Activated naive CD8-positive, alpha-beta T cell treated with anti-CD3 and anti-CD28 coated beads, Interleukin-2, amount 10 ng/mL, durations not matched to agents 7 days and 5 days (primary cell): ENCODE results near the gene HID1. TPM values are rescaled to one million over a fixed set of nuclear protein-coding genes. Genes with fewer than 3 reads are reported as not detected.
A peak's percentile ranks its signal among the peaks of the same experiment; 100 is the strongest.
"Not testable (repeated sequence)": the region's sequence is repeated elsewhere in the genome, so short reads cannot be mapped to it uniquely, and the experiment has no call there.

Experiments used
- ATAC-seq: fragments of 150-1000 bp; cut with Tn5 transposase; one replicate; pipeline ENCODE4 v1.10.0; 2021; ENCODE audit warnings: low read depth, moderate library complexity
- POLR2A ChIA-PET: fragments of 350-600 bp; sonication (Branson Sonifier 250); formaldehyde crosslinking; loops from one replicate; lab custom pipeline; 2021; ENCODE audit warnings: antibody characterized with exemption; lab: Charles Lee
- DNase-seq: peaks from one replicate; pipeline ENCODE4 v3.0.0; 2021
- H3K27ac Mint-ChIP-seq: one replicate; pipeline ENCODE4 v1.8.0; 2022; ENCODE audit warnings: mild to moderate bottlenecking, mixed read lengths
- H3K27me3 Mint-ChIP-seq: one replicate; pipeline ENCODE4 v1.8.0; 2022; ENCODE audit warnings: mild to moderate bottlenecking, moderate library complexity, mixed read lengths
- H3K36me3 Mint-ChIP-seq: one replicate; pipeline ENCODE4 v1.8.0; 2021; ENCODE audit warnings: mild to moderate bottlenecking, mixed read lengths
- H3K4me1 Mint-ChIP-seq: one replicate; pipeline ENCODE4 v1.8.0; 2021; ENCODE audit warnings: mixed read lengths
- H3K4me3 Mint-ChIP-seq: one replicate; pipeline ENCODE4 v1.8.0; 2022; ENCODE audit warnings: mild to moderate bottlenecking, moderate library complexity, mixed read lengths
- H3K9me3 Mint-ChIP-seq: one replicate; pipeline ENCODE4 v1.8.0; 2021; ENCODE audit warnings: mixed read lengths
- total RNA-seq, 2 experiments: library from RNA; stranded (reverse); gene quantifications; one replicate each; pipeline ENCODE4 v1.2.3, GENCODE V29; 2021

The HID1 gene
- total RNA-seq, 2 experiments from 2014 or later, result 3.6 to 3.9 TPM

DNA sequence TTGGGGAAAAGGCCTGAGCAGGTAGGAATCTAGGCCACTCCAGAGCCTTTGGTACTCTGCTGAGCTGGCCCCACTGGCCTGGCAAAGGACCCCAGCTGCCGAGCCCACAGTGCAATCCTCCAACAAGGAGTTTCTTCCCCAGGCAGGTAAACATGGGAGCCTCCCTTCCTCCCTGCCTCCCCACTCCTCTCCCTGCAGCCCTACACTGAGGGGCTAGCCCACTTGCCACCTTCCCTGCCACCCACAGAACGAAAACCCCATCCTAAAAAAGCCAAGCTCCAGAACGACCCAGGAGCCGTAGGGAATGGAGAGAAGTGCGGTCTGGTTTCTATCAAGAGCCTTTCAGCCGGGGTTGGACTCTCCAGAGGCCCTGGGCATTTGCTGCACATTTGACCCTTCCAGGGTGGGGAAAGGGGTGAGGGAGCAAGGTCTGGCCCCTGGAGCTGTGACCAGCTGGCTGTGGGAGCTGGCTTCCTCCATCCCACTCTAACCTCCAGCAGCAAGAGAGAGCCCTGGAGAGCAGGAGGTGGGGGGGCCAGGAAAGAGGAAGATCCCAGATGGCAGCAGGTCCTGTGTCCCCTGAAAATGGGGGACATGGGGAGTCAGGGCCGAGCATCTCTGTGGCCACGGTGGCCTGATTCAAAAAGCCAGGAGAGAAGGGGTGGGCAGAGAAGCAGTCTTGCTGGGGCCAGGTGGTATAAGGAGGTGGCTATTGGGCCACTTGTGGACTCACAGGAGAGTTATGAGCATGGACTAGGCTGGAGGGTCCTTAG, 1.3 kb downstream of the HID1 start:
- no peaks in the 10 kb centered on the region for H3K36me3 Mint-ChIP-seq
- POLR2A ChIA-PET, result interaction anchor here (1.4 to 1.7 kb wide), 2 partner anchors 17 to 42 kb away, joined by 3 to 5 read pairs; partner anchors contain the start of gene MRPL58
- peaks cover 5% of the 10 kb centered on the region for H3K4me1 Mint-ChIP-seq
- peak overlapping the region; percentile 42 for H3K4me3 Mint-ChIP-seq
- no peak overlapping the region for H3K27ac Mint-ChIP-seq
- no peak for DNase-seq
- no peak for ATAC-seq
- H3K27me3 Mint-ChIP-seq, result peaks cover 43% of the 10 kb centered on the region
- H3K9me3 Mint-ChIP-seq, result no peaks in the 10 kb centered on the region

DNA sequence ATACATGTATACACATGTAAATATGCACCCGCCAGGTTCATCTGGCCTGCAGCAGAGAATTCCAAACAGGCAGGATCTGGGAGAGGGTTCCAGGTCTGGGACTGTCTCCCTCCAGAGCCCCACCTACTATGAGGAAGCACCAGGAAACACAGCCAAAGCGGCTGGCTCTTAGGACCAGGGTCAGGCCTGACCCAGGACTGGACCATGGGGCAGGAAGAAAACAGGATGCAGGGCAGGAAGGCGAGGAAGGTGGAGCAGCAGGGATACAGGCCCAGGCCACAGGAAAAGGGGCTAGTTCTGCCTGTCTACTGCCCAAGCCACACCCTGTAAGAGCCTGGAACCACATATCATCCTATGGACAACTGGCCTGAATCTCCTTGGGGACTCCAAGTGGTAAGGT, 2.2 kb downstream of the HID1 start:
- Mint-ChIP-seq H3K36me3 (no peaks in the 10 kb centered on the region), H3K4me3 (no peak overlapping the region), H3K27ac (no peak overlapping the region), H3K9me3 (no peaks in the 10 kb centered on the region), H3K27me3 (peaks cover 38% of the 10 kb centered on the region), H3K4me1 (peaks cover 6% of the 10 kb centered on the region)
- no peak for ATAC-seq
- no peak for DNase-seq
- POLR2A ChIA-PET, result no interaction called here

DNA sequence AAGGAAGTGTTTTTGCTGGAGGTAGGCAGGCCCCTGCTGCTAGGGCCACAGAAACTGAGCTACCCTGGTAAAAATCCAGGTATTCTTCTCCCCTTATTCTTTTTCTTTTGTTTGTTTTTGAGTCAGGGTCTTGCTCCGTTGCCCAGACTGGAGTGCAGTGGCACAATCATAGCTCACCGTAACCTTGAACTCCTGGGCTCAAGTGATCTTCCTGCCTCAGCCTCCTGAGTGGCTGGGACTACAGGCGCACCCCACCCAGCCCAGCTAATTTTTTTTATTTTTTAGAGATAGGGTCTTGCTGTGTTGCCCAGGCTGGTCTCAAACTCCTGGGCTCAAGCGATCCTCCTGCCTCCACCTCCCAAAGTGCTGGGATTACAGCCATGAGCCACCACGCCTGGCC, 3.1 kb downstream of the HID1 start:
- ATAC-seq, DNase-seq, POLR2A ChIA-PET, H3K4me1 Mint-ChIP-seq, H3K36me3 Mint-ChIP-seq, H3K4me3 Mint-ChIP-seq, H3K9me3 Mint-ChIP-seq: not testable (repeated sequence)
- Mint-ChIP-seq H3K27ac (peak overlapping the region; percentile 9), H3K27me3 (peaks cover 34% of the 10 kb centered on the region)

DNA sequence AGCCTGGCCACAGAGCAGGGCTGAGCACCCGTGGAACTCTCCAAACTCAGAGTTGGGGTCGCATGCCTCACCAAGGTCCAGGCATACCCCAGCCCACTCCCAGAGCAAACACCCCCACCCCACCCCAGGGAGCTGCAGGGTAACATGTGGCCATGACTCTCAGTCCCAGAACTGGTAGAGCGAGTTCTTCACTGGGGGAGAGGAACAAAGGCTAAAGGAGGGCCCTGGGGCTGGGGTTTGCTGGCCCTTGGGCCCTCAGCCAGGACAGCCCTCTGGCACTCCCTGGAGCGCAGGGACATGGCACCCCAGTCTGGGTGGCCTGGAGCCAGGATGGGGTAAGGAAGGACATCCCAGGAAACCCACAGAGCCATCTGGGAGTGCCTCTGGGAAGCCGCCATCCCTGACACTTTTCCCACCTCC, 4.2 kb downstream of the HID1 start:
- no peak for ATAC-seq
- H3K4me1 Mint-ChIP-seq, result peaks cover 6% of the 10 kb centered on the region
- POLR2A ChIA-PET, result interaction anchor here (0.7 kb wide), 1 partner anchor 68 kb away, joined by 3 read pairs; no protein-coding TSS in a partner anchor
- peaks cover 23% of the 10 kb centered on the region for H3K27me3 Mint-ChIP-seq
- no peak overlapping the region for H3K4me3 Mint-ChIP-seq
- no peak for DNase-seq
- no peaks in the 10 kb centered on the region for H3K36me3 Mint-ChIP-seq
- no peak overlapping the region for H3K27ac Mint-ChIP-seq
- no peaks in the 10 kb centered on the region for H3K9me3 Mint-ChIP-seq

DNA sequence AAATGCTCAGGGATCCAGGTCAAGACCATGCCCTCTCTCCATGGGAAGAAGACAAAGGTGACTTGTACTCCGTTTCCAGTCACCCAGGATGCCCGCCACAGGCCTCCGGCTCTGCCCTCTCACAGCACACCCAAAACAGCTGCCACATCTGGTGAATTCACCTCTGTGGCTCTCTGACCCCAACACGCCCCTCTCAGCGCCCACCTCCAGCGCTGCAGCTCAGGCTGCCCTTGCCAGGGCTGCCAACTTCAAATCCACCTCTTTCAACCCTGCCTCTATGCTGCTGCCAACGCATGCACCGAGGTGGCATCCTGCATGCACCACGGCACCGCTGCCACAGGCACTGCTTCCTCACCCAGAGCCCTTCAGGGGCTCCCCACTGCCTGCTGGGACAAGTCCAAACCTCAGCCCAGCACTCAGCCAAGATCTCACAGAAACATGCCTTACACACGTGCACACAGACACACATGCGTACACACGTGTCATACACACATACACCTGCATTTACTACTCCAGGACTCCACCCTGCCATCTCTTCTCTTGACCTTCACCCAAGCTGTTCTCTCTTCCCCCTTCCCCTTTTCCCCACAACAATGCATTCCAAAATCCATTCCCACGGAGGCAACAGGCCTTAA, 7.5 kb downstream of the HID1 start:
- DNase-seq, result no peak
- peaks cover 7% of the 10 kb centered on the region for H3K4me1 Mint-ChIP-seq
- peaks cover 5% of the 10 kb centered on the region for H3K27me3 Mint-ChIP-seq
- H3K36me3 Mint-ChIP-seq, result no peaks in the 10 kb centered on the region
- ATAC-seq, result no peak
- peak overlapping the region; percentile 37 for H3K27ac Mint-ChIP-seq
- H3K9me3 Mint-ChIP-seq, result no peaks in the 10 kb centered on the region
- no peak overlapping the region for H3K4me3 Mint-ChIP-seq
- POLR2A ChIA-PET, result no interaction called here

DNA sequence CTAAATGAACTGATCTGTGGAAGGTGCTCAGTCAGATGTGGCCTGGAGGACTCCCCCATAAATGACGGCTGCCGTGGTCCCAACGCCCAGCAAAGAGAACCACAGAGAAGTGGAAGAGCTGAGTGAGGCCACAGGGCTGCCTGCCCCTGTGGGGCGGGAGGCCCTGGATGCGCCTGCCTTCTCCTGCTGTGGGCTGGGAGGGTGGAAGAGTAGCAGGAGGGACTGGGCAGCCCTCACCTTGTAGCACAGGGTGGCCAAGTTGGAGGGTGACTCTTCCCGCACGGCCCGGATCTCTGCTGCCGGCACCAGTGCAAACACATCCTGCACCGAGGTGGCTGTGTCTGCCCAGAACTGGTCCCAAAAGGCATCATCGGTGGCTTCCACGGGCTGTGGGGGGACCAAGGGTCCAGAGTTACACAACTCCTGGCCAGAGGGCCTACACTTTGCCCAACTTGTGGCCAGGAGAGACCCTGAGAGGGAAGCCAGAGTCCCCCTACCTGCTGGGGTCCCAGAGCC, 8.3 kb downstream of the HID1 start:
- POLR2A ChIA-PET, result no interaction called here
- H3K4me3 Mint-ChIP-seq, result no peak overlapping the region

DNA sequence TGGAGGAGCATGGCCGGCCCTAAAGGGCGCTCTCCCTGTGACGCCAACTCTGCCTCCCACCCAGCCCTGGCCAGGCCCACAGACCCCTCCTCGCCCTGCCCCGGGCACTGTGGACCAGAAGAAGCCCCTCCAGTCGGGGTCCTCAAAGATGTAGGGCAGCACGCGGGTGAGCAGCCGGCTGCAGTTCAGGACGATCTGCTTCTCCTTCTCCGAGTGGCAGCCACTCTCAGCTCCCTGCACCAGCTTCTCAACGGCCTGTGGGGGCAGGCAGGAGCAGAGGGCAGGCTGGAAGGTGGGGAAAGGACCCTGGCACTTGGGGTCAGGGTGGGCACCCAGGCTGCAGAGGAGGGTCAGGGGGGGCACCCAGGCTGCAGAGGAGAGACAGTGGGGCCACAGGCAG, 8.9 kb downstream of the HID1 start:
- Mint-ChIP-seq H3K27me3 (peaks cover 5% of the 10 kb centered on the region), H3K4me1 (peaks cover 7% of the 10 kb centered on the region), H3K27ac (no peak overlapping the region), H3K4me3 (no peak overlapping the region), H3K36me3 (no peaks in the 10 kb centered on the region), H3K9me3 (no peaks in the 10 kb centered on the region)
- DNase-seq (no peak), ATAC-seq (no peak)
- POLR2A ChIA-PET, result no interaction called here

More for the DNA sequence above, 8.3 kb downstream of the HID1 start:
- Mint-ChIP-seq H3K4me1 (peaks cover 7% of the 10 kb centered on the region), H3K27ac (no peak overlapping the region), H3K9me3 (no peaks in the 10 kb centered on the region), H3K36me3 (no peaks in the 10 kb centered on the region), H3K27me3 (peaks cover 5% of the 10 kb centered on the region)
- DNase-seq (no peak), ATAC-seq (no peak)

DNA sequence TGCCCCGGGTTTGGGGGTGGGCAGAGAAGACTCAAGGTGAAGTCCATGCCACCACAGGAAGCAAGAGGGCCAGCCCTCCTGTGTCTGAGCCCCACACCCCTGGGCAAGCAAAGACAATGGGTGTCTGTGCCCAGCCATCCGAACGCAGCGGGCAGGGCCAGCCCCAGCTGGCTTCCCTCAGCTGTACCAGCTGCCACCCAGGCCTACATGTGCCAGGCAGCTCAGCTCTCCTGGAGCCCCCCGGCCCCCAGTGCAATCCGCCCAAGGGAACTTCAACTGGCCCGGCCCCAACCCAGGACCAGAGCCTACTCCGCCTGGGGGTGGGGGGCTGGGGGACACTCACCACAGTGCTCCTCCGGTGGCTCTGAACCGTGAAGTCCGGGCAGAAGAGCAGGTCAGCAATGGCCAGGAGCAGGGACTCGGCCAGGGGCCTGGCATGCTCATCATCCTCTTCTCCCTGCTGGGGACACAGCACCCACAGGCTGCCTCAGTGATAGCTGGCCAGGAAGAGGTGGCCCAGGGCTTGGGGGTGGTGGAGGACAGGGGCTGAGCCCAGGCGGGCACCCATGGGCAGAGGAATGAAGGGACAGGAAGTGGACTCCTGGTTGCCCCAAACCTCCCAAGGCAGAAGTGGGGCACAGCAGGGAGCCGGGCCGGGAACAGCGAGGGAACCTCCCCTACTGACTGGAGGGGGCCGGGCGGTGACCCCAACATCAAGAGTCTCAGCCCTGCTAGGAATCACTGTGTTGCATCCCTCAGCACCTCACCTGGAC, 9.8 kb downstream of the HID1 start:
- ATAC-seq (no peak), DNase-seq (no peak)
- Mint-ChIP-seq H3K27me3 (peaks cover 4% of the 10 kb centered on the region), H3K4me1 (peaks cover 7% of the 10 kb centered on the region), H3K36me3 (no peaks in the 10 kb centered on the region), H3K9me3 (no peaks in the 10 kb centered on the region), H3K4me3 (no peak overlapping the region), H3K27ac (no peak overlapping the region)
- POLR2A ChIA-PET, result interaction anchor here (1.1 to 2.0 kb wide), 2 partner anchors 50 to 308 kb away, joined by 4 to 18 read pairs; partner anchors contain the start of genes MIF4GD and MRPL58

DNA sequence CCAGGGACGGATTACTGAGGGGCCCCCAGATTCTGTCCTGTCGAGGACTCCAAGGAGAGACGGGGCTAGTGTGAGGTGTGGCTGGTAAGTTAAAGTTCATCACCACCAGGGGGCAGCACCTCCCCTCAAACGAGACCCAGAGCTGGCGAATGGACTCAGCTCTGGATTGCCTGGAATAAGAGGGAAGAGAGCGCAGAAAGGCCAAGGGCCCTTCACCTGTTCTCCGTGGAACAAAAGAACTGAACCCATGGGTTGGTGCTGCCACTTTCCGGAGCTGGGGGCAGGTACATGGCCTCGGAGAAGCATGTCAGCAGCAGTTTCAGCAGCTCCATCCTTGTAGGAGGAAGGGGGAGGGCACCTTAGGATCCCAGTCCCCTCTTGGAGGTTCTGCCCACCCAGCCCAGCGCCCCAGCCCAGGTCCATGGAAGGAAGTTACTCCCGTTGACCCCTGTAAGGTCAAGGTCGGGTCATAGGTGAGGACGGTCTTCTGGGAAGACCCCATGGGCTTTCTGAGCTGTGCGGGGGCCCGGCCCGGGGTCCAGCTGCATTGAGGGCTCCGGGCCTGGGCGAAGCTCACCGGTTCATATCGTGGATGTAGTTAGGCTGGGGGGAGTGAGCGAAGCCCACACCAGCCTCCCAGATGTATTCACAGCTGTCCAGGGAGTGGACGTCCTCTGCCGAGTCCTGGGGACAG, 10.8 kb downstream of the HID1 start:
- H3K27ac Mint-ChIP-seq, result no peak overlapping the region
- POLR2A ChIA-PET, result interaction anchor here (0.5 to 2.0 kb wide), 9 partner anchors 11 to 309 kb away, joined by 3 to 18 read pairs (median 4); partner anchors contain the start of genes ARMC7, CDR2L, HID1 and MIF4GD
- no peaks in the 10 kb centered on the region for H3K9me3 Mint-ChIP-seq
- H3K4me1 Mint-ChIP-seq, result peaks cover 7% of the 10 kb centered on the region
- H3K36me3 Mint-ChIP-seq, result no peaks in the 10 kb centered on the region
- ATAC-seq (peak; percentile 73), DNase-seq (peak; percentile 83)
- peaks cover 4% of the 10 kb centered on the region for H3K27me3 Mint-ChIP-seq
- H3K4me3 Mint-ChIP-seq, result peak overlapping the region; percentile 17

DNA sequence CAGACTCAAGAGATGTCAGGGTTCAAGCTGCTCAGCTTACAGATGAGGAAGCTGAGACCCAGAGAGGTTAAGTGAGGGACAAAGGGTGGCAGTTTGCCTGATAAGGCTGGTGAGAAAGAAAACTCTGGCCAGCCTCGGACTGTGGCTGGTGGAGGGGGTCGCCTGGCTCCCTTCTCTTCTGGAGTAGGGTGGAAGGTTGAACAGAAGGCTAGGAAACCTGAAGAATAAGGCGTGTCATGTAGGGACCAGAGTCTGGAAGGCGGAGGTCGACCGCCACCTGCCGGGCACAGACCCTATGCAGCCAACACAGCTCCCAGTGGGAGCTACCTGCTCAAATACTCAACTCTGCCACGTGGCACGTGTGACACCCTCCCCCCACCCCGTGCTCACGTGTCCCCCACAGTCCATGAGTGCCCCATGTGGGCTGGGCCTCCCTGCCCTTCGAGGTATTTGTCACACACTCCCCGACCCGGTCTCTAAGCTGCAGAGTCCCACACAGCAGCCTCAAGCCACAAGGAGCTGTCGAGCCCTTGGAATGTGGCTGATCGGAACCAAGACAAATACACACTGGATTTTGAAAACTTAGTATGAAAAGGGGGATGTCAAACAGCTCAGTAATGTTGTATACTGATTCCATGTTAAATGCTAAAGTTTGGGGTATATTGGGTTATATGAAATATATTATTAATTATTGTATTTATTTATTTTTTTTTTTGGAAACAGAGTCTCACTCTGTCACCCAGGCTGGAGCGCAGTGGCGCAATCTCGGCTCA, 11.8 kb downstream of the HID1 start:
- Mint-ChIP-seq H3K9me3 (no peaks in the 10 kb centered on the region), H3K36me3 (no peaks in the 10 kb centered on the region), H3K27me3 (peaks cover 4% of the 10 kb centered on the region), H3K4me3 (no peak overlapping the region), H3K27ac (no peak overlapping the region), H3K4me1 (peaks cover 5% of the 10 kb centered on the region)
- ATAC-seq, result peak; percentile 35
- DNase-seq, result peak; percentile 63
- POLR2A ChIA-PET, result interaction anchor here (0.9 to 2.0 kb wide), 7 partner anchors 27 to 241 kb away, joined by 3 to 18 read pairs (median 6); partner anchors contain the start of genes ARMC7, CDR2L and MRPL58

DNA sequence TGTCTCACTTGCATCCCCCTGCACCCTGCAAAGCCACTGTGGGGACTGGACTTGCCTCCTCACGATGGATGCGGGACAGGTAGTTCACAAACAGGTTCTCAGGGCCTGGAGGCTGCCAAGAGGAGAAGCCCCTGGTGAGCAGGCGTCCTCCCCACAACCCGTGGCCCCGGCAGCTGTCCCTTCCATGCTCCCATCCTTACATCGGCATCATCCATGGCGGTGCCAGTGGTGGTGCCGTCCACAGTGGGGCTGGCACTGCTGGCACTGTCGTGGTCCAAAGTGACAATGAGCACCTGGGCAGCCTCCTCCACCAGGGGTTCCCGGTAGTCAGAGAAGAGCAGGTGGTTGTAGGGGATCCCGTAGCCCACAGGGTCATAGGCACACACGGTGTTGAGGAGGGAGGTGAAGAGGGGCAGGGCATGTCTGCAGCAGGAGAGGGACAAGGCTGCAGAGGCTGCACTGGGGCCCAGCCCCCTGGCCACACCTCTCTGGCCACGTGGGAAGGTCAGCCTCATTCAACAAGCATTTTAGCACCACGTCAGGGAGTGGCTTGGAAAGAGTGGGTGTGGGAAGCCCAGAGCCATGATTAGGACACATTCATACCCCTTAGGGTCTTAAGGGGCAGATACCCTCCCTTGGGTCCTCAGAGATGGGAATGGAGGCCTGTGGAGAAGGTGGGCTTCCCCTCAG, 12.6 kb downstream of the HID1 start:
- no peak for ATAC-seq
- H3K4me3 Mint-ChIP-seq, result no peak overlapping the region
- H3K9me3 Mint-ChIP-seq, result no peaks in the 10 kb centered on the region
- peaks cover under 1% of the 10 kb centered on the region for H3K27me3 Mint-ChIP-seq
- no peak for DNase-seq
- H3K36me3 Mint-ChIP-seq, result no peaks in the 10 kb centered on the region
- POLR2A ChIA-PET, result interaction anchor here (0.9 to 2.0 kb wide), 2 partner anchors 74 to 151 kb away, joined by 6 to 7 read pairs; no protein-coding TSS in a partner anchor
- H3K27ac Mint-ChIP-seq, result no peak overlapping the region
- peaks cover 5% of the 10 kb centered on the region for H3K4me1 Mint-ChIP-seq
